Body of pancreas (tissue), 4 donors: ENCODE results near the gene FREM1.

ENCODE experiments used
- CTCF ChIP-seq, 7 experiments: fragments of 450-650 bp in 4 of 7; fragments of 200-600 bp in 3 of 7; sonication (generic) in 3 of 7; IDR thresholded peaks; one replicate each; pipeline ENCODE4 v1.5.1; 2016 to 2019; ENCODE audit warnings: antibody characterized with exemption in 7 of 7
- POLR2A ChIP-seq, 3 donors: fragments of 450-650 bp; IDR thresholded peaks; one replicate each; pipeline ENCODE4 v1.6.1; 2016; ENCODE audit warnings: antibody characterized with exemption in 3 of 3, mild to moderate bottlenecking in 2 of 3

- TF ChIP-seq POLR2A (IDR thresholded peaks at IDR 0.05) (no peak), CTCF (IDR thresholded peaks at IDR 0.05) (no peak)
Measured at GRCh38 chr9:14769230-14769571, 141.0 kb downstream of the FREM1 start.
